Stimulated activated CD4-positive, alpha-beta T cell treated with anti-CD3 and anti-CD28 coated beads, Interleukin-15, amount 100 ng/mL, for 48 hours (primary cell): ENCODE data around the gene CORO2B.

Experiments
- DNase-seq, 2 donors: peaks; one replicate each; pipeline ENCODE4 v3.0.0-alpha.2; 2020; ENCODE audit warnings: low read depth in 2 of 2

CORO2B gene

GRCh38 chr15:68769702-68770101, 190.9 kb downstream of the CORO2B start:
- DNase-seq: no peak

- DNase-seq: no peak
Measured at GRCh38 chr15:68770216-68770615, 191.4 kb downstream of the CORO2B start.

GRCh38 chr15:68773036-68773435, 194.2 kb downstream of the CORO2B start:
- DNase-seq: no peak

- no peak for DNase-seq
Measured at GRCh38 chr15:68774120-68774519, 195.3 kb downstream of the CORO2B start.

- DNase-seq: no peak
Measured at GRCh38 chr15:68774521-68775235, 195.9 kb downstream of the CORO2B start.

GRCh38 chr15:68775236-68775577, 196.4 kb downstream of the CORO2B start:
- no peak for DNase-seq

GRCh38 chr15:68775671-68776476, 197.1 kb downstream of the CORO2B start:
- DNase-seq: no peak

GRCh38 chr15:68776477-68777270, 197.9 kb downstream of the CORO2B start:
- no peak for DNase-seq
